ENCODE measurements around the gene GAS5.

- TF ChIP-seq FOXM1 (IDR thresholded peaks at IDR 0.05; ENCODE audit: borderline replicate concordance) = no peak
- no peak for TF ChIP-seq CTBP1 (IDR thresholded peaks at IDR 0.05; ENCODE audit: borderline replicate concordance)
- TF ChIP-seq FOXK2 (IDR thresholded peaks at IDR 0.05) = no peak
- no peak for TF ChIP-seq SP1 (IDR thresholded peaks at IDR 0.05)
- no peak for TF ChIP-seq BHLHE40 (IDR thresholded peaks at IDR 0.05; ENCODE audit: borderline replicate concordance)
- no peak for TF ChIP-seq PKNOX1 (IDR thresholded peaks at IDR 0.05)
- no peak for TF ChIP-seq FOXA1 (IDR thresholded peaks at IDR 0.05)
- TF ChIP-seq L3MBTL2 (conservative IDR thresholded peaks at IDR 0.05) = no peak
These were observed 49.3 kb downstream of the GAS5 start for GRCh38 chr1:173818459-173818858.

Data from HEK293T (cell line).